ENCODE results near the gene KIAA0513. TPM values are rescaled to one million over a fixed set of nuclear protein-coding genes. Genes with fewer than 3 reads are reported as not detected.
A peak's percentile ranks its signal among the peaks of the same experiment; 100 is the strongest.

The KIAA0513 gene
- total and polyA plus RNA-seq, 2 donors (not counting 1 experiment from before 2014, with no cell fraction given), result 11.7 to 22.3 TPM

GRCh38 chr16:85017151-85017550 lies 10.4 kb upstream of the KIAA0513 start:
- Histone ChIP-seq H3K27me3 (ENCODE audit: control insufficient read depth, insufficient read depth, low read length) (no peaks in the 10 kb centered on the region), H3K4me2 (ENCODE audit: extremely low read depth, insufficient read depth, low read length) (no peak overlapping the region), H4K20me1 (ENCODE audit: control insufficient read depth, extremely low read depth, insufficient read depth, low read length) (no peaks in the 10 kb centered on the region), H3K79me2 (ENCODE audit: control insufficient read depth, insufficient read depth, low read length) (no peaks in the 10 kb centered on the region), H3K4me1 (ENCODE audit: control insufficient read depth, extremely low read depth, insufficient read depth, low read length) (no peaks in the 10 kb centered on the region), H3K27ac (ENCODE audit: insufficient read depth, low read length) (no peak overlapping the region), H3K9me3 (ENCODE audit: control insufficient read depth, insufficient read depth, low read depth, low read length) (no peaks in the 10 kb centered on the region), H2AFZ (ENCODE audit: low read length) (no peak overlapping the region), H3K4me3 (replicated peaks in 1 of 4; ENCODE audit: control extremely low read depth in 1 of 4, insufficient read depth in 1 of 4, low read depth in 3 of 4, low read length in 4 of 4) (no peak overlapping the region), H3K36me3 (ENCODE audit: control insufficient read depth, insufficient read depth, low read length) (no peaks in the 10 kb centered on the region), H3K9ac (ENCODE audit: insufficient read depth, low read length) (no peak overlapping the region)
- TF ChIP-seq CTCF (conservative IDR thresholded peaks at IDR 0.05 in 1 of 2, IDR thresholded peaks at IDR 0.05 in 1 of 2; ENCODE audit: low read depth in 1 of 2, low read length in 2 of 2), result no peak
- TF ChIP-seq EZH2 (IDR thresholded peaks at IDR 0.05; ENCODE audit: low read length, missing control alignments), result no peak
- DNase-seq (ENCODE audit: low read depth in 2 of 2), result peak in 1 of 2 donors; percentile 72

- Histone ChIP-seq H3K4me1 (ENCODE audit: control insufficient read depth, extremely low read depth, insufficient read depth, low read length) (no peaks in the 10 kb centered on the region), H3K27me3 (ENCODE audit: control insufficient read depth, insufficient read depth, low read length) (no peaks in the 10 kb centered on the region), H3K79me2 (ENCODE audit: control insufficient read depth, insufficient read depth, low read length) (no peaks in the 10 kb centered on the region), H3K4me3 (replicated peaks in 1 of 4; ENCODE audit: control extremely low read depth in 1 of 4, insufficient read depth in 1 of 4, low read depth in 3 of 4, low read length in 4 of 4) (no peak overlapping the region), H3K9ac (ENCODE audit: insufficient read depth, low read length) (no peak overlapping the region), H2AFZ (ENCODE audit: low read length) (no peak overlapping the region), H3K27ac (ENCODE audit: insufficient read depth, low read length) (no peak overlapping the region), H3K4me2 (ENCODE audit: extremely low read depth, insufficient read depth, low read length) (no peak overlapping the region), H4K20me1 (ENCODE audit: control insufficient read depth, extremely low read depth, insufficient read depth, low read length) (no peaks in the 10 kb centered on the region), H3K9me3 (ENCODE audit: control insufficient read depth, insufficient read depth, low read depth, low read length) (no peaks in the 10 kb centered on the region), H3K36me3 (ENCODE audit: control insufficient read depth, insufficient read depth, low read length) (no peaks in the 10 kb centered on the region)
- TF ChIP-seq CTCF (conservative IDR thresholded peaks at IDR 0.05 in 1 of 2, IDR thresholded peaks at IDR 0.05 in 1 of 2; ENCODE audit: low read depth in 1 of 2, low read length in 2 of 2), result no peak
- TF ChIP-seq EZH2 (IDR thresholded peaks at IDR 0.05; ENCODE audit: low read length, missing control alignments), result no peak
- no peak for DNase-seq (ENCODE audit: low read depth in 2 of 2)
Measured at GRCh38 chr16:85017633-85018032, 10.0 kb upstream of the KIAA0513 start.

- no peak for DNase-seq (ENCODE audit: low read depth in 2 of 2)
- Histone ChIP-seq H3K36me3 (ENCODE audit: control insufficient read depth, insufficient read depth, low read length) (no peaks in the 10 kb centered on the region), H3K9ac (ENCODE audit: insufficient read depth, low read length) (no peak overlapping the region), H3K79me2 (ENCODE audit: control insufficient read depth, insufficient read depth, low read length) (no peaks in the 10 kb centered on the region), H3K4me1 (ENCODE audit: control insufficient read depth, extremely low read depth, insufficient read depth, low read length) (no peaks in the 10 kb centered on the region), H3K9me3 (ENCODE audit: control insufficient read depth, insufficient read depth, low read depth, low read length) (no peaks in the 10 kb centered on the region), H3K27me3 (ENCODE audit: control insufficient read depth, insufficient read depth, low read length) (no peaks in the 10 kb centered on the region), H4K20me1 (ENCODE audit: control insufficient read depth, extremely low read depth, insufficient read depth, low read length) (no peaks in the 10 kb centered on the region), H3K27ac (ENCODE audit: insufficient read depth, low read length) (no peak overlapping the region), H3K4me2 (ENCODE audit: extremely low read depth, insufficient read depth, low read length) (no peak overlapping the region), H3K4me3 (replicated peaks in 1 of 4; ENCODE audit: control extremely low read depth in 1 of 4, insufficient read depth in 1 of 4, low read depth in 3 of 4, low read length in 4 of 4) (no peak overlapping the region), H2AFZ (ENCODE audit: low read length) (no peak overlapping the region)
- TF ChIP-seq EZH2 (IDR thresholded peaks at IDR 0.05; ENCODE audit: low read length, missing control alignments), result no peak
- no peak for TF ChIP-seq CTCF (conservative IDR thresholded peaks at IDR 0.05 in 1 of 2, IDR thresholded peaks at IDR 0.05 in 1 of 2; ENCODE audit: low read depth in 1 of 2, low read length in 2 of 2)
Measured at GRCh38 chr16:85018529-85019236, 8.9 kb upstream of the KIAA0513 start.

Data from fibroblast of lung (primary cell).